GM13977 (cell line): ENCODE results near the gene SMKR1.
"Not testable (repeated sequence)": the region's sequence is repeated elsewhere in the genome, so short reads cannot be mapped to it uniquely, and the experiment has no call there.

ENCODE experiments used
- DNase-seq: peaks from one replicate; pipeline ENCODE4 v3.0.0; 2012; ENCODE audit warnings: low spot score
- CTCF ChIP-seq: IDR thresholded peaks from 2 replicates; pipeline ENCODE4 v1.5.1; 2012; ENCODE audit warnings: mild to moderate bottlenecking, control low read depth; ENCODE audit not compliant: insufficient read depth; ENCODE audit errors: extremely low read depth, missing control alignments
- in situ Hi-C: fragments of 300-500 bp; cut with MboI; formaldehyde crosslinking; loops from one replicate; pipeline ENCODE4 v1.12.0; 2022; ENCODE audit warnings: low sequenced_read_pairs, low pct_unique_long_range_greater_than_20kb, mixed read lengths, inconsistent platforms; ENCODE audit not compliant: unreplicated experiment

The SMKR1 gene

GRCh38 chr7:129531721-129532120, 29.4 kb downstream of the SMKR1 start:
- no peak for TF ChIP-seq CTCF
- in situ Hi-C loops = no loop called here
- no peak for DNase-seq

GRCh38 chr7:129532375-129532774, 30.0 kb downstream of the SMKR1 start:
- in situ Hi-C loops = no loop called here
- TF ChIP-seq CTCF = no peak

DNA sequence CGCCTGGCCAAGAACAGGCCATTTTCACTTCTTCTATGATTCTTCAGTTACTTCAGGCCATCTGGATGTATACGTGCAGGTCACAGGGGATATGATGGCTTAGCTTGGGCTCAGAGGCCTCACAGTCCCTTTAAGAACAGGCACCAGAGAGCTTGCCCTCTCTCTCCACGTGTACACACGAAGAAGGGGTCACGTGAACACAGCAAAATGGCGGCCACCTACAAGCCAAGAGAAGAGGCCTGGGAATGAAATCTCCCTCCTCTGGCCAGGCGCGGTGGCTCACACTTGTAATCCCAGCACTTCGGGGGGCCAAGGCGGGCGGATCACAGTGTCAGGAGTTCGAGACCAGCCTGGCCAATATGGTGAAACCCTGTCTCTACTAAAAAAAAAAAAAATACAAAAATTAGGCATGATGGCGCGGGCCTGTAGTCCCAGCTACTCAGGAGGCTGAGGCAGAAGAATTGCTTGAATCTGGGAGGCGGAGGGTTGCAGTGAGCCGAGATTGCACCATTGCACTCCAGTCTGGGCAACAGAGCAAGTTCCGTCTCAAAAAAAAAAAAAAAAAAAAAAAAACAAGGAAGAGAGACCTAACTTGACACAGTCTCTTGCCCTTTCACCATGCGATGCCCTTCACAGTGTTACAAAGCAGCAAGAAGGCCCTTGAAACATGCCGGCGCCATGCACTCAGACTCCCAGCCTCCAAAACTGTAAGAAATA, 32.4 kb downstream of the SMKR1 start:
- in situ Hi-C loops, DNase-seq: not testable (repeated sequence)

More at GRCh38 chr7:129532375-129532774, 30.0 kb downstream of the SMKR1 start:
- DNase-seq = no peak

DNA sequence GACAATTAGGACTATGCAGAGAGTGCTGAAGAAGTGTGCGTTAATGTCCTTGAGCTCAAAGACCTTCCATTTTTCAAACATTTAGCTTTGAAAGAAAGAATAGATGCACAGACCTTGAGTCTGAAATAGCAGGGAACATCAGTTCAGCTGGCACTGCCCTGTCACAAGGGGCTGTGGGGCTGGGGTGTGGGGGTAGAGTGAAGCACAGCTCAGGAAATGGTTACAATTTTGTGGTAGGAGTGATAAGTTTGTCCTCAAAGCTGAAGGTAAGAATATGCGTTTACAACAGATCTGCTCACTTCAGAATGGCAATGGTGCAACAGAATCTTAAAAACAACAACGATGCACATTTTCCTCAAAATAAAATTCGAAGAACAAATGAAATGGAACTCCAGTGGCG, 33.6 kb downstream of the SMKR1 start:
- no peak for TF ChIP-seq CTCF
- DNase-seq = no peak
- in situ Hi-C loops = no loop called here

DNA sequence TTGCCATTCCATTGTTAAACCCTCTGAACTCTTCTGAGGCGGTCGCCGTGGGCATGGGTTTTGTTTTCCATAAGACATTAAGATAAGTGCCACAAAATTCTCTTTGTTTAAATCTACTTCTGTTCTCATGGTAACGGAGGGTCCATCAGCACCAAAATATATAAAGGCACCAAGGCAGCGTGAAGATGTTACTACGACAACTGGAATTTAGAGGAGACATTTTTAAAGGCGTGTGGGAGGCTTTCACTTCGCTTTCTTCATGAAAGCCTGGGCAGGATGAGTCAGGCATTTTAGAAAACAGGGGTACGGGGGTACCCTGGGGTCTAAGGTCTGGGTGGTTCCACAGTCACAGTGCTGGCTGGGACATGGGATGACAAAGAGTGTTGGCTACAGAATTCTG, 34.0 kb downstream of the SMKR1 start:
- in situ Hi-C loops = no loop called here
- TF ChIP-seq CTCF = no peak
- DNase-seq = no peak

- DNase-seq = no peak
- TF ChIP-seq CTCF = no peak
- in situ Hi-C loops = no loop called here
Observed at GRCh38 chr7:129538790-129539189, 36.5 kb downstream of the SMKR1 start.

DNA sequence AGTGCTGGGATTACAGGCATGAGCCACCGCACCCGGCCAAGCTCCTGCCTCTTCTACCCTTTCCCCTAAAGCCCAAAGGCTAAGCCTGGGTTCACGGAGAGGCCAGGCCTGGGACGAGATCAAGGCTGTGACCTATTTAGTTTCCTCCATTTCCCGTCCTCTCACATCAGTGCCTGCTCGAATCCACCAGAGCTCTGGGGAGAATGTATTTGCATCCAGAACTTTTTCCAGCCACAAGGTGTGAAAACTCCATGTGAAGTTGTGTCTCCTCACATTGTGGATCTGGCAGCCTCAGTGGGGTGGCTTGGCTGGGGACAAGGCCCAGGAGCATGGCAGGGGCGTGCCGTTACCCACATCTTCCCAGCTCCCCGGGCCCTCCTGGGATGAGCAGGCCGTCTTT, 38.0 kb downstream of the SMKR1 start:
- TF ChIP-seq CTCF = no peak
- in situ Hi-C loops = no loop called here

More for the DNA sequence above, 38.0 kb downstream of the SMKR1 start:
- no peak for DNase-seq
